ENCODE results near the gene TNFRSF14. TPM values are rescaled to one million over a fixed set of nuclear protein-coding genes. Genes with fewer than 3 reads are reported as not detected.

Gene TNFRSF14
- total RNA-seq, 1 donor from 2014 or later, result 8.5 TPM

GRCh38 chr1:2587860-2588571 is 31.8 kb downstream of the TNFRSF14 start:
- Mint-ChIP-seq H3K36me3 (no peaks in the 10 kb centered on the region), H3K4me3 (peak overlapping the region; percentile 81), H3K27me3 (no peaks in the 10 kb centered on the region), H3K9me3 (no peaks in the 10 kb centered on the region), H3K4me1 (ENCODE audit: unreplicated experiment) (peaks cover 8% of the 10 kb centered on the region), H3K27ac (no peak overlapping the region)
- no peak for TF ChIP-seq CTCF (conservative IDR thresholded peaks at IDR 0.05)
- DNase-seq (ENCODE audit: extremely low spot score, unreplicated experiment), result no peak

GRCh38 chr1:2588661-2589430 is 32.7 kb downstream of the TNFRSF14 start:
- Mint-ChIP-seq H3K4me1 (ENCODE audit: unreplicated experiment) (peaks cover 8% of the 10 kb centered on the region), H3K9me3 (no peaks in the 10 kb centered on the region), H3K27ac (no peak overlapping the region), H3K4me3 (no peak overlapping the region), H3K36me3 (no peaks in the 10 kb centered on the region), H3K27me3 (no peaks in the 10 kb centered on the region)
- no peak for TF ChIP-seq CTCF (conservative IDR thresholded peaks at IDR 0.05)
- DNase-seq (ENCODE audit: extremely low spot score, unreplicated experiment), result no peak

GRCh38 chr1:2589431-2590232 is 33.5 kb downstream of the TNFRSF14 start:
- no peak overlapping the region for H3K4me3 Mint-ChIP-seq
- peaks cover 5% of the 10 kb centered on the region for H3K4me1 Mint-ChIP-seq (ENCODE audit: unreplicated experiment)
- no peak overlapping the region for H3K27ac Mint-ChIP-seq
- no peaks in the 10 kb centered on the region for H3K36me3 Mint-ChIP-seq
- DNase-seq (ENCODE audit: extremely low spot score, unreplicated experiment), result no peak
- H3K9me3 Mint-ChIP-seq, result no peaks in the 10 kb centered on the region
- H3K27me3 Mint-ChIP-seq, result no peaks in the 10 kb centered on the region
- TF ChIP-seq CTCF (conservative IDR thresholded peaks at IDR 0.05), result no peak

- Mint-ChIP-seq H3K27ac (no peak overlapping the region), H3K9me3 (no peaks in the 10 kb centered on the region), H3K4me1 (ENCODE audit: unreplicated experiment) (no peaks in the 10 kb centered on the region), H3K36me3 (no peaks in the 10 kb centered on the region), H3K4me3 (no peak overlapping the region), H3K27me3 (no peaks in the 10 kb centered on the region)
- TF ChIP-seq CTCF (conservative IDR thresholded peaks at IDR 0.05), result no peak
- no peak for DNase-seq (ENCODE audit: extremely low spot score, unreplicated experiment)
These were observed 34.3 kb downstream of the TNFRSF14 start for GRCh38 chr1:2590233-2591141.

- no peak for DNase-seq (ENCODE audit: extremely low spot score, unreplicated experiment)
- Mint-ChIP-seq H3K9me3 (no peaks in the 10 kb centered on the region), H3K27me3 (no peaks in the 10 kb centered on the region), H3K4me1 (ENCODE audit: unreplicated experiment) (no peaks in the 10 kb centered on the region), H3K4me3 (no peak overlapping the region), H3K36me3 (no peaks in the 10 kb centered on the region), H3K27ac (no peak overlapping the region)
- no peak for TF ChIP-seq CTCF (conservative IDR thresholded peaks at IDR 0.05)
These were observed 35.0 kb downstream of the TNFRSF14 start for GRCh38 chr1:2591233-2591580.
